Measurements from ENCODE around the gene OR2B3. TPM values are rescaled to one million over a fixed set of nuclear protein-coding genes. Genes with fewer than 3 reads are reported as not detected.

The OR2B3 gene
- not detected in 2 replicates for total RNA-seq

DNA sequence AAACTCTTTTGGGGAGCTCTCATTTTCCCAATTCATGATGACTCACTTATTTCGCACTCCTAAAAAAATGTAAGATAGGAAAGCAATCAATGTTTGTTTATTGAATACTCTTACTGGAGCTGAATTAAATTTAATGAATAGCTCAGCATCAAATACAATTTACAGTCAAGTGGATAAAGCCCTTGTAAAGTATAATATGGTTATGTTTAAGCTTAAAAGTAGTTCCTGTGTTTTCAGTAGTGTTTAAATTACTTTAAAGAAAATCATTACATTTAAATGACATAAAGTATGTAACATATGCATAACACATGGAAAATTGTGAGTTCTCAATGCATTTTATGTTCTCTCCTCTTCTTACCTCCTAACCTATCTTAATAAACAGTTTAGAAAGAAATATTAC is at the start of gene OR2B3:
Gene OR2B3 (minus strand): TSS at position 101 of the 400 bp plus-strand sequence. CDS start 65 bp downstream, at position 36.

GRCh38 chr6:29107758-29108157 is 20.6 kb upstream of the OR2B3 start, which contains the start of gene OR2J3:
OR2J3 (plus strand) TSS chr6:29108058; CDS start chr6:29111891, 3,833 bp downstream.

DNA sequence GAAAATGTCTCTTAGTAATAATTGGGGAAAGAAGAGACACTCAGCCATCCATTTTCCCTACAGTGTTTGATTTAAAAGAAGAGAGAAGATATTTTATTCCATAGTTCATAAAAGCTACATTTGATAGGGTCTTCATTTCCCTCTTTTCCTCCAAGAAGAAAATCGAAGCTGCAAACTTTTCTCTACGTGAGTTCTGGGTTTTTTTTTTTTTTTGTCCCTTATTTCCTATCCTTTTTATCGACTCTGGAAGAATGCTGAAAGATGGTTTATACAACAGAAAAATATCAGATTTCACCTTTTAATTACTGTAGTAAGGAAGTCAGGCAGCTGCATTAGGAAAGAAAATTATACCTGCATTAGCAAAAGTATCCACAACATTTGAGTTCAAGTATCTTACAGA is 12.1 kb upstream of the OR2B3 start, which contains the start of gene OR2J1:
Gene OR2J1 (plus strand): TSS at position 301 of the 400 bp plus-strand sequence. CDS start 1,453 bp downstream, outside the sequence.

GRCh38 chr6:29045075-29045474 is 42.0 kb downstream of the OR2B3 start, which contains the start of gene OR2W1:
OR2W1 (minus strand) TSS chr6:29045175; CDS start chr6:29045175, 0 bp downstream.

Other genes with a start within 250 kb of the OR2B3 start
- gene TRIM27, start 163.3 kb downstream of the OR2B3 start, total RNA-seq: 38.8 and 47.4 TPM in 2 replicates
- 0.99 and 1.3 TPM in 2 replicates for gene ZNF311, start 82.0 kb downstream of the OR2B3 start, total RNA-seq
- gene OR2W1, start 42.1 kb downstream of the OR2B3 start, total RNA-seq: not detected in 2 replicates
- not detected in 2 replicates for gene OR2J1, start 12.2 kb upstream of the OR2B3 start, total RNA-seq
- not detected in 2 replicates for gene OR2J3, start 20.7 kb upstream of the OR2B3 start, total RNA-seq
- gene OR2J2, start 83.6 kb upstream of the OR2B3 start, total RNA-seq: not detected in 2 replicates
- gene OR14J1, start 214.4 kb upstream of the OR2B3 start, total RNA-seq: not detected in 2 replicates